GM12872 (cell line): Measurements from ENCODE around the gene RAPH1.

ENCODE experiments used
- TF ChIP-seq, protein P1 (sequence below): IDR thresholded peaks from 3 replicates; pipeline ENCODE4 v1.5.1; 2011; ENCODE audit warnings: low read depth, mild to moderate bottlenecking, low read length, moderate library complexity; ENCODE audit not compliant: insufficient read depth

The RAPH1 gene

DNA sequence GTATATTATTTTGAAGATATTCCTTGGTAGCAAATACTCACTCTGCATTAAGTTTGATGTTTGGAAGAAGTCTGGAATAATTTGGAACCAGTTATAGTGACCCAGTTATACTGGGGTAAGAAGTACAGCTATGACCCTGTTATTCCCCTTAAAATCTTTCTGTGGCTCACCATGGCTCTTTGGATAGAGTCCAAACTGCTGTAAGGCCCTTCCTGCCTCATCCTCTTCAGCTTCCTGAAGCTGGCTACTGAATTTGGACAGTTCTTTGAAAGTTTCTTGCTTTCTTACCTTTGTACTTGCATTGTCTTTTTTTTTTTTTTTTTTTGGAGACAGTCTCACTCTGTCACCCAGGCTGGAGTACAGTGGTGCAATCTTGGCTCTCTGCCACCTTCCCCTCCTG is 121.3 kb downstream of the RAPH1 start:
- TF ChIP-seq, protein P1, sequence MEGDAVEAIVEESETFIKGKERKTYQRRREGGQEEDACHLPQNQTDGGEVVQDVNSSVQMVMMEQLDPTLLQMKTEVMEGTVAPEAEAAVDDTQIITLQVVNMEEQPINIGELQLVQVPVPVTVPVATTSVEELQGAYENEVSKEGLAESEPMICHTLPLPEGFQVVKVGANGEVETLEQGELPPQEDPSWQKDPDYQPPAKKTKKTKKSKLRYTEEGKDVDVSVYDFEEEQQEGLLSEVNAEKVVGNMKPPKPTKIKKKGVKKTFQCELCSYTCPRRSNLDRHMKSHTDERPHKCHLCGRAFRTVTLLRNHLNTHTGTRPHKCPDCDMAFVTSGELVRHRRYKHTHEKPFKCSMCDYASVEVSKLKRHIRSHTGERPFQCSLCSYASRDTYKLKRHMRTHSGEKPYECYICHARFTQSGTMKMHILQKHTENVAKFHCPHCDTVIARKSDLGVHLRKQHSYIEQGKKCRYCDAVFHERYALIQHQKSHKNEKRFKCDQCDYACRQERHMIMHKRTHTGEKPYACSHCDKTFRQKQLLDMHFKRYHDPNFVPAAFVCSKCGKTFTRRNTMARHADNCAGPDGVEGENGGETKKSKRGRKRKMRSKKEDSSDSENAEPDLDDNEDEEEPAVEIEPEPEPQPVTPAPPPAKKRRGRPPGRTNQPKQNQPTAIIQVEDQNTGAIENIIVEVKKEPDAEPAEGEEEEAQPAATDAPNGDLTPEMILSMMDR: no peak

DNA sequence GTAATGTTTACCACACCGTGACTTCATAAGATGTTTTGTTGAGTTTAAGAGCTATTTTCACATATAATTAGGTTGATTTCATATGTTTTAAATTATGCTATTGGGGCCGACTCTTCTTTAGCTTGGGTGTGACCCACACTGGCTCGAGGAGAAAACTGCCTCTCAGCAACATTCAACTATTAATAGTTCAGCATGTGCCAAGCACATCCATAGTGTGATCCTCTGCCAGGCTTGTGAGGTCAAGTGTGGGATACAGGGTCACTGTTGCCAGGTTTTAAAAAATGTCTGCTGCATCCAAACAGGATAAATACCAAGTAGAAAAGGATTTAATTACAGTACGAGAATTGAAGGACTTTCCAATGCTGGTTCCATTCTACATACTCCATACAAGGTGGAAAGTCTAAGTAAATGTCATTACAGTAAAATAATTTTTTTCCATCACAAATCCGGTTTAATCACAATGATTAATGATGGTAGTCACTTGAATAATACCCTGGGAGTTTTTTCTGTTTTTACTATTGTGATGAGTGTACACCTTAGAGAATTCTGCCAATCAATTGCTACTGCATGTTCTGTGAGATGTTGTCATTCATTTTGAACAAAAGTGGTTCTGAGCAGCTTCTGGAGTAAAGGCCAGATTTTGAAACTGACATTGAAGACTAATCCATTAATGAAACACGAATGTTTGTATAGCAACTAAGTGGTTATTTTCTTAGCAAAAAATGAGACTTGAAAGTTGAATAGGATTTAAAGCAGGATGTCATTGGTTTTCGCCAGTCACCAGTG is 122.4 kb downstream of the RAPH1 start:
- TF ChIP-seq, protein P1: no peak

DNA sequence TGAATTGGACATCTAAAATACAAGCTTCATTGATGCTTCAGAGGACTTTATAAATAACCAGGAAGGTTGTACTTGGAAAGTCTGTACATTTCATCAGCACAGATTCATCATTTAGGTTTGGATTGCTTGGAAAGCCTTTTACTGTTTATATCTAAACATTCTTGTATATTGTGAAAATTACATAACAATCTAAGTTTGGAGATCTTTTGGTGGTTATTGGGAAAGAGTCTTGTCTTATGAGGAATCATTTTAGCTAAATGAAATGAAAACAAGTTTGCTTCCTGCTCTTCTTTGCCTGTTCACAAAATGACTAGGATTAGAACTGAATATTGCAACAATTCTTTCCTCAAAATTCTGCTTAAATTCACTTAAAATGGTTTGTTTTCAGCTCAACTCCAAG is 127.6 kb downstream of the RAPH1 start:
- TF ChIP-seq, protein P1: no peak

DNA sequence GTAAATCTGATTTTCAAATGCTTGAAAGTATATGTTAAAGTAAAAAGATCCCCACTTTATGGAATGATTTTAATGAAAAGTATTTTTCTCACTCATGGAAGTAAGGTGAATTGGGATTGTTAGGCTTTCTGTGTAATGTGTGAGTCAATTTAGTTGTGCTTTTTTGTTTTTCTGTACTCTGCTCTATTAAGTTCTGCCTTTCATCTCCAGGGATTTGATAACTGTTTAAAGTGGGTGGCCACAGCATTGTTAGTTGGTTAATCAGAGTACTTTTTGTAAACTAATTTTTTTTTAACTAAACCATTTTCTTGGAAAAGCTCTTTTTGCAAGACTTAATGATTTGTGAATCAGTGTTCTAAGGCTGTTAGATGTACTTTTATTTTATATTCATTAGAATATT is 130.1 kb downstream of the RAPH1 start:
- TF ChIP-seq, protein P1: no peak

DNA sequence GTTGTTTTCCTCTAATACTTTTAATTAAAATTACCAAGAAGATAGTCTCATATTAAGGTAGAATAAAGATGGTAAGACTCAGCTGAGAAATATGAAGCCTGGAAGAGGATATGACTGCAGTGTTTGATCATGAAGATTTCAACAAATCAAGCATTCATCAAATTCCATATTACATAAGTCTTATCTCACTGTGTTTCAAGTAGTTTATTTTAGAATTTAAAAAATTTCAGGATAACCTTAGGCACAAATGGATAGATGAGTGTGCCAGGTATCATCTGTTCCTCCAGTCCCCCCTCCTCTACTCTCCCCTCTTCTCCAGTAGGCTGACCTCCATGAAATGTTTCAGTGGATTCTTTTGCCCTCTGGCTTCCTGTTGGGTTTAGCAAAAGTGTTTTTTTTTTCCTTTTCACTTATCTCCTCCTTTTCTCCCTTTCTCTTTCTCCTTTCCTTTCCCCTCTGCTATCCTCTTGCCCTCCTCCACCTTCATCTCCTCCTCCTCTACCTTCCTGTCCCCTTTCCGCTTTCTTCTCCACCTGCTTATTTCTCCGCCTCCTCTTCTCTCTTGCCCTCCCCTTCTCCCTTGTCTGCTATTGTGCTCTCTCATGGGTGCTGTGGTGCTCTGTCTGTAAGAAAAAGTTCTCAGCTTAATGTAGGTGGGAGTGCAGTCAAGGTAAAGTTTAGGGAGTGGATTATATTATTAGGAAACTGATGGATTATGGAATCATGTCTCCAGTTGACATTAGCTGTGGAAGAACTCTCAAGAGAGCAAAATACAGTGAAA is 134.1 kb downstream of the RAPH1 start:
- TF ChIP-seq, protein P1: no peak

DNA sequence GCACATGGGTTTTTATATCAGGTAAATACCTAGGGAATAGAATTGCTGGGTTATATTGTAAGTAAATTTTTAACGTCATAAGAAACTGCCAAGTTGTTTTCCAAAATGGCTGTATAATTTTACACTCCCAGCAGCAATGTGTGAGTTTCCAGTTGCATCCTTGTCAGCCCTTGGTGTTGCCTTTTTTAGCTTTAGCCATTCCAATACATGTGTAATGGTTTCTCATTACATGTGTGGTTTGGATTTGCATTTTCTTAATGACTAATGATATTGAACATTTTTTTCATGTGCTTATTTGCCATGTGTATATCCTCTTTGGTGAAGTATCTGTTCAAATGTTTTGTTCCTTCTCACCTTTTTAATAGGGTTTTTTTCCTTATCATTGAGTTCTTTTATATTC is 136.1 kb downstream of the RAPH1 start:
- TF ChIP-seq, protein P1: no peak

DNA sequence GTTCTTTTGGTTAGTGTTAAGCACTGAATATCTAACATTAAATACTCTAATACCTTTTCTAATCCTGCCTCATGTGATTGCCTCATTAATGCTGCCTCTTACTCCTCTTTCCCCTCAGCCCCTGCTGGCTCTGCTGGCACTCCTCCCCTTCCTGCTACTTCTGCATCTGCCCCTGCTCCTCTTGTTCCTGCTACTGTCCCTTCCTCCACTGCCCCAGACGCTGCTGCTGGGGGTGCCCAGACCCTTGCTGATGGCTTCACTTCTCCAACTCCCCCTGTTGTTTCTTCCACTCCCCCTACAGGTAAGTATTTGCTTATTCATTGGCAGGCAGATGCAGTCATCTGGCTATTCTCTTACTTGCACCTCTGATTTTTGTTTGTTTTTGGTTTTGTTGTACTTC is 138.4 kb downstream of the RAPH1 start:
- TF ChIP-seq, protein P1: peak; percentile 20; the same call in 1 of the 3 replicates
